ENCODE measurements around the gene DCLK1. TPM values are rescaled to one million over a fixed set of nuclear protein-coding genes. Genes with fewer than 3 reads are reported as not detected.

DCLK1 gene
- total RNA-seq, 4 donors from 2014 or later = 11.7 to 51.4 (median 15.8) TPM

- TF ChIP-seq CTCF (IDR thresholded peaks at IDR 0.05) (no peak), POLR2AphosphoS5 (IDR thresholded peaks at IDR 0.05) (no peak), POLR2A (IDR thresholded peaks at IDR 0.05) (no peak), EP300 (IDR thresholded peaks at IDR 0.05) (no peak)
- H3K4me1 ChIP-seq = no peaks in the 10 kb centered on the region
- no peak overlapping the region for H3K4me3 ChIP-seq
- peaks cover 4% of the 10 kb centered on the region for H3K9me3 ChIP-seq
- no peaks in the 10 kb centered on the region for H3K36me3 ChIP-seq
- no peak overlapping the region for H3K27ac ChIP-seq
- 44% methylated on average over 2 of the region's 2 CpGs for WGBS
- no peak for DNase-seq (ENCODE audit: low spot score in 2 of 2)
- H3K27me3 ChIP-seq = no peaks in the 10 kb centered on the region
Observed at GRCh38 chr13:36143738-36144137, 12.6 kb upstream of the DCLK1 start.

GRCh38 chr13:36142735-36143134 lies 11.6 kb upstream of the DCLK1 start:
- Histone ChIP-seq H3K27ac (no peak overlapping the region), H3K9me3 (peaks cover 4% of the 10 kb centered on the region), H3K4me1 (no peaks in the 10 kb centered on the region), H3K4me3 (no peak overlapping the region), H3K27me3 (no peaks in the 10 kb centered on the region), H3K36me3 (no peaks in the 10 kb centered on the region)
- TF ChIP-seq POLR2A (IDR thresholded peaks at IDR 0.05) = no peak
- TF ChIP-seq CTCF (IDR thresholded peaks at IDR 0.05) = no peak
- no peak for TF ChIP-seq EP300 (IDR thresholded peaks at IDR 0.05)
- TF ChIP-seq POLR2AphosphoS5 (IDR thresholded peaks at IDR 0.05) = no peak
- no peak for DNase-seq (ENCODE audit: low spot score in 2 of 2)

GRCh38 chr13:36135876-36136275 lies 4.7 kb upstream of the DCLK1 start:
- no peak for DNase-seq (ENCODE audit: low spot score in 2 of 2)
- H3K4me1 ChIP-seq = peaks cover 4% of the 10 kb centered on the region
- TF ChIP-seq POLR2AphosphoS5 (IDR thresholded peaks at IDR 0.05) (no peak), EP300 (IDR thresholded peaks at IDR 0.05) (no peak), CTCF (IDR thresholded peaks at IDR 0.05) (no peak), POLR2A (IDR thresholded peaks at IDR 0.05) (no peak)
- no peaks in the 10 kb centered on the region for H3K36me3 ChIP-seq
- no peak overlapping the region for H3K4me3 ChIP-seq
- H3K9me3 ChIP-seq = no peaks in the 10 kb centered on the region
- peaks cover 12% of the 10 kb centered on the region for H3K27me3 ChIP-seq
- WGBS = 65% methylated on average over 2 of the region's 2 CpGs
- no peak overlapping the region for H3K27ac ChIP-seq

- Histone ChIP-seq H3K27ac (no peak overlapping the region), H3K36me3 (no peaks in the 10 kb centered on the region), H3K4me1 (peaks cover 12% of the 10 kb centered on the region), H3K9me3 (no peaks in the 10 kb centered on the region), H3K27me3 (peaks cover 24% of the 10 kb centered on the region), H3K4me3 (no peak overlapping the region)
- DNase-seq (ENCODE audit: low spot score in 2 of 2) = no peak
- 68% methylated on average over 1 of the region's 1 CpG for WGBS
- TF ChIP-seq POLR2AphosphoS5 (IDR thresholded peaks at IDR 0.05) (no peak), EP300 (IDR thresholded peaks at IDR 0.05) (no peak), POLR2A (IDR thresholded peaks at IDR 0.05) (no peak), CTCF (IDR thresholded peaks at IDR 0.05) (no peak)
Observed at GRCh38 chr13:36134632-36135031, 3.5 kb upstream of the DCLK1 start.

GRCh38 chr13:36133950-36134626 lies 2.9 kb upstream of the DCLK1 start:
- TF ChIP-seq EP300 (IDR thresholded peaks at IDR 0.05) (no peak), POLR2AphosphoS5 (IDR thresholded peaks at IDR 0.05) (no peak), POLR2A (IDR thresholded peaks at IDR 0.05) (no peak), CTCF (IDR thresholded peaks at IDR 0.05) (no peak)
- Histone ChIP-seq H3K4me3 (no peak overlapping the region), H3K9me3 (no peaks in the 10 kb centered on the region), H3K27me3 (peaks cover 26% of the 10 kb centered on the region), H3K36me3 (no peaks in the 10 kb centered on the region), H3K27ac (no peak overlapping the region), H3K4me1 (peaks cover 12% of the 10 kb centered on the region)
- 64% methylated on average over 5 of the region's 5 CpGs for WGBS
- DNase-seq (ENCODE audit: low spot score in 2 of 2) = no peak

Data from suprapubic skin (tissue), 4 donors.